PC-3 (cell line): Measurements from ENCODE around the gene GAS2L3.

ENCODE experiments used
- CTCF ChIP-seq: fragments of 300-600 bp; sonication (generic); conservative IDR thresholded peaks from 2 replicates; pipeline ENCODE4 v1.5.1; 2017; ENCODE audit warnings: antibody characterized with exemption, low read depth, mild to moderate bottlenecking, low read length
- EZH2 ChIP-seq: fragments of 300-600 bp; sonication (generic); IDR thresholded peaks from one replicate; pipeline ENCODE4 v1.6.1; 2017; ENCODE audit warnings: antibody characterized with exemption, mild to moderate bottlenecking, low read length; ENCODE audit not compliant: unreplicated experiment

GRCh38 chr12:100566887-100567637 lies 6.4 kb upstream of the GAS2L3 start:
- TF ChIP-seq CTCF (no peak), EZH2 (no peak)
